DMS79 (cell line): Measurements from ENCODE around the gene POLE.
"Not testable (repeated sequence)": the region's sequence is repeated elsewhere in the genome, so short reads cannot be mapped to it uniquely, and the experiment has no call there.

ENCODE experiments used
- DNase-seq: peaks from one replicate; lab custom pipeline; 2025; lab: John Stamatoyannopoulos, UW

The POLE gene

GRCh38 chr12:132717531-132718387, 30.6 kb upstream of the POLE start:
- DNase-seq, result no peak

- no peak for DNase-seq
Measured at GRCh38 chr12:132717011-132717410, 29.9 kb upstream of the POLE start.

- no peak for DNase-seq
Measured at GRCh38 chr12:132716356-132716755, 29.2 kb upstream of the POLE start.

- DNase-seq, result no peak
Measured at GRCh38 chr12:132715874-132716273, 28.7 kb upstream of the POLE start.

- no peak for DNase-seq
Measured at GRCh38 chr12:132713123-132713522, 26.0 kb upstream of the POLE start.

GRCh38 chr12:132711080-132711843, 24.1 kb upstream of the POLE start:
- DNase-seq, result no peak

GRCh38 chr12:132710405-132711079, 23.4 kb upstream of the POLE start, which contains the start of gene PGAM5:
TSS of gene PGAM5 (plus strand) at chr12:132710842. CDS start at chr12:132710877, 35 bp downstream.
- peak; percentile 49 for DNase-seq

- no peak for DNase-seq
Measured at GRCh38 chr12:132710043-132710404, 22.9 kb upstream of the POLE start.

- no peak for DNase-seq
Measured at GRCh38 chr12:132708150-132708549, 21.0 kb upstream of the POLE start.

GRCh38 chr12:132707241-132707640, 20.1 kb upstream of the POLE start:
- DNase-seq, result no peak

GRCh38 chr12:132703641-132704040, 16.5 kb upstream of the POLE start:
- DNase-seq, result no peak

GRCh38 chr12:132702640-132703039, 15.5 kb upstream of the POLE start:
- DNase-seq, result no peak

GRCh38 chr12:132700212-132700822, 13.2 kb upstream of the POLE start:
- no peak for DNase-seq

- DNase-seq, result no peak
Measured at GRCh38 chr12:132698341-132698740, 11.2 kb upstream of the POLE start.

- no peak for DNase-seq
Measured at GRCh38 chr12:132695431-132695830, 8.3 kb upstream of the POLE start.

- DNase-seq, result not testable (repeated sequence)
Measured at GRCh38 chr12:132694888-132695287, 7.7 kb upstream of the POLE start.

GRCh38 chr12:132692030-132692429, 4.9 kb upstream of the POLE start:
- DNase-seq, result not testable (repeated sequence)

- DNase-seq, result no peak
Measured at GRCh38 chr12:132690112-132690511, 3.0 kb upstream of the POLE start.

GRCh38 chr12:132689227-132689626, 2.1 kb upstream of the POLE start:
- no peak for DNase-seq

GRCh38 chr12:132686825-132687210, 324 bp downstream of the POLE start:
- DNase-seq, result no peak

GRCh38 chr12:132685400-132685799, 1.7 kb downstream of the POLE start:
- no peak for DNase-seq

GRCh38 chr12:132677492-132677891, 9.7 kb downstream of the POLE start:
- DNase-seq, result no peak
